ENCODE results near the gene DLST.

DNA sequence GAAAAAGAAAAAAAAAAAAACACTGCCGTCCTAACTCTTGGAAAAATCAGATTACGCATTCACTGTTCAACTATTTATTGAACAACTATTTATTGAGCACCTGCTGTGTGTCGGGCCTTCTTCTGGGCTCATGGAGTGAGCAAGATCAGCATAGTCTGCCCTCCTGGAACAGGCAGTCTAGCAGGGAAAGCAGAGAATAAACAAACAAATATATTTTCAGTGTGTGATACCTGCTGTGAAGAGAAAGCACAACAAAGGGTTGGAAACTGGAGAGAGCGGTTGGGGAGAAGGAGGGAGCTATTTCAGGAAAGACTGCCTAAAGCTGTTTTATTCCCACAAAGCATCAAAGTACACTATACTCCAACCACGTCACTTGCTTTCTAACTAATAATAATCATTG, 16.6 kb upstream of the DLST start:
- TF ChIP-seq CHD1 (IDR thresholded peaks at IDR 0.05; ENCODE audit: low read depth, low read length) (no peak), SMC3 (IDR thresholded peaks at IDR 0.05; ENCODE audit: low read depth, low read length) (no peak), RAD21 (IDR thresholded peaks at IDR 0.05; ENCODE audit: low read length) (no peak), FOS (IDR thresholded peaks at IDR 0.05; ENCODE audit: low read depth, low read length) (no peak), POLR2A (IDR thresholded peaks at IDR 0.05; ENCODE audit: low read depth, low read length) (no peak), NFE2L2 (IDR thresholded peaks at IDR 0.05; ENCODE audit: low read depth, low read length) (no peak), CEBPB (IDR thresholded peaks at IDR 0.05; ENCODE audit: low read depth, low read length) (no peak), MAZ (IDR thresholded peaks at IDR 0.05; ENCODE audit: borderline replicate concordance, low read depth, low read length) (no peak)
- TF ChIP-seq, protein P1, sequence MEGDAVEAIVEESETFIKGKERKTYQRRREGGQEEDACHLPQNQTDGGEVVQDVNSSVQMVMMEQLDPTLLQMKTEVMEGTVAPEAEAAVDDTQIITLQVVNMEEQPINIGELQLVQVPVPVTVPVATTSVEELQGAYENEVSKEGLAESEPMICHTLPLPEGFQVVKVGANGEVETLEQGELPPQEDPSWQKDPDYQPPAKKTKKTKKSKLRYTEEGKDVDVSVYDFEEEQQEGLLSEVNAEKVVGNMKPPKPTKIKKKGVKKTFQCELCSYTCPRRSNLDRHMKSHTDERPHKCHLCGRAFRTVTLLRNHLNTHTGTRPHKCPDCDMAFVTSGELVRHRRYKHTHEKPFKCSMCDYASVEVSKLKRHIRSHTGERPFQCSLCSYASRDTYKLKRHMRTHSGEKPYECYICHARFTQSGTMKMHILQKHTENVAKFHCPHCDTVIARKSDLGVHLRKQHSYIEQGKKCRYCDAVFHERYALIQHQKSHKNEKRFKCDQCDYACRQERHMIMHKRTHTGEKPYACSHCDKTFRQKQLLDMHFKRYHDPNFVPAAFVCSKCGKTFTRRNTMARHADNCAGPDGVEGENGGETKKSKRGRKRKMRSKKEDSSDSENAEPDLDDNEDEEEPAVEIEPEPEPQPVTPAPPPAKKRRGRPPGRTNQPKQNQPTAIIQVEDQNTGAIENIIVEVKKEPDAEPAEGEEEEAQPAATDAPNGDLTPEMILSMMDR (conservative IDR thresholded peaks at IDR 0.05; ENCODE audit: low read depth, low read length) = no peak
- TF ChIP-seq, protein P2, sequence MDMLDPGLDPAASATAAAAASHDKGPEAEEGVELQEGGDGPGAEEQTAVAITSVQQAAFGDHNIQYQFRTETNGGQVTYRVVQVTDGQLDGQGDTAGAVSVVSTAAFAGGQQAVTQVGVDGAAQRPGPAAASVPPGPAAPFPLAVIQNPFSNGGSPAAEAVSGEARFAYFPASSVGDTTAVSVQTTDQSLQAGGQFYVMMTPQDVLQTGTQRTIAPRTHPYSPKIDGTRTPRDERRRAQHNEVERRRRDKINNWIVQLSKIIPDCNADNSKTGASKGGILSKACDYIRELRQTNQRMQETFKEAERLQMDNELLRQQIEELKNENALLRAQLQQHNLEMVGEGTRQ (IDR thresholded peaks at IDR 0.05; ENCODE audit: low read depth, low read length) = no peak

Measured in IMR-90 (cell line).